HEK293T (cell line): ENCODE measurements around the gene LPCAT1.

Source experiments
- ARNT ChIP-seq: fragments of 450-650 bp; IDR thresholded peaks from 2 replicates; pipeline ENCODE4 v1.6.1; 2017; ENCODE audit warnings: mild to moderate bottlenecking
- CTBP1 ChIP-seq: fragments of 450-650 bp; IDR thresholded peaks from 2 replicates; pipeline ENCODE4 v1.6.1; 2016; ENCODE audit warnings: borderline replicate concordance
- ELF4 ChIP-seq: fragments of 450-650 bp; IDR thresholded peaks from 2 replicates; pipeline ENCODE4 v1.6.1; 2017; ENCODE audit warnings: antibody characterized with exemption
- FOXM1 ChIP-seq: fragments of 450-650 bp; IDR thresholded peaks from 2 replicates; pipeline ENCODE4 v1.6.1; 2017; ENCODE audit warnings: mild to moderate bottlenecking, borderline replicate concordance
- HDGF ChIP-seq: fragments of 450-650 bp; IDR thresholded peaks from 2 replicates; pipeline ENCODE4 v1.6.1; 2017; ENCODE audit warnings: antibody characterized with exemption, borderline replicate concordance
- L3MBTL2 ChIP-seq: fragments of 450-650 bp; conservative IDR thresholded peaks from 2 replicates; pipeline ENCODE4 v1.6.1; 2016; ENCODE audit warnings: mild to moderate bottlenecking
- LEF1 ChIP-seq: fragments of 450-650 bp; IDR thresholded peaks from 2 replicates; pipeline ENCODE4 v1.6.1; 2017; ENCODE audit warnings: mild to moderate bottlenecking, borderline replicate concordance
- NFRKB ChIP-seq: fragments of 450-650 bp; IDR thresholded peaks from 2 replicates; pipeline ENCODE4 v1.6.1; 2016; ENCODE audit warnings: mild to moderate bottlenecking, moderate library complexity
- TARDBP ChIP-seq: fragments of 450-650 bp; IDR thresholded peaks from 2 replicates; pipeline ENCODE4 v1.6.1; 2016
- ZNF384 ChIP-seq: fragments of 450-650 bp; IDR thresholded peaks from 2 replicates; pipeline ENCODE4 v1.6.1; 2016

- TF ChIP-seq NFRKB (no peak), FOXM1 (no peak), ELF4 (no peak), TARDBP (no peak), ARNT (no peak), CTBP1 (no peak), LEF1 (no peak), HDGF (no peak), L3MBTL2 (no peak), ZNF384 (no peak)
Observed at GRCh38 chr5:1538276-1538675, 14.5 kb upstream of the LPCAT1 start.
